Astrocyte of the cerebellum (primary cell): ENCODE results near the gene GNE.
"Not testable (repeated sequence)": the region's sequence is repeated elsewhere in the genome, so short reads cannot be mapped to it uniquely, and the experiment has no call there.

Source experiments
- DNase-seq: peaks from one replicate; pipeline ENCODE4 v3.0.0-alpha.2; 2011; ENCODE audit warnings: low read depth
- H3K4me3 ChIP-seq: 2 replicates; pipeline ENCODE4 v1.5.1; 2011; ENCODE audit warnings: mild to moderate bottlenecking, low read depth, low read length, moderate library complexity
- in situ Hi-C: cut with HindIII; loops from 2 replicates; pipeline ENCODE4 v1.10.0; 2017; ENCODE audit warnings: low sequenced_read_pairs
- TF ChIP-seq, protein P1 (sequence below): IDR thresholded peaks from 2 replicates; pipeline ENCODE4 v1.5.1; 2012; ENCODE audit warnings: low read length, low read depth, moderate library complexity, mild to moderate bottlenecking; ENCODE audit errors: missing control alignments

The GNE gene

DNA sequence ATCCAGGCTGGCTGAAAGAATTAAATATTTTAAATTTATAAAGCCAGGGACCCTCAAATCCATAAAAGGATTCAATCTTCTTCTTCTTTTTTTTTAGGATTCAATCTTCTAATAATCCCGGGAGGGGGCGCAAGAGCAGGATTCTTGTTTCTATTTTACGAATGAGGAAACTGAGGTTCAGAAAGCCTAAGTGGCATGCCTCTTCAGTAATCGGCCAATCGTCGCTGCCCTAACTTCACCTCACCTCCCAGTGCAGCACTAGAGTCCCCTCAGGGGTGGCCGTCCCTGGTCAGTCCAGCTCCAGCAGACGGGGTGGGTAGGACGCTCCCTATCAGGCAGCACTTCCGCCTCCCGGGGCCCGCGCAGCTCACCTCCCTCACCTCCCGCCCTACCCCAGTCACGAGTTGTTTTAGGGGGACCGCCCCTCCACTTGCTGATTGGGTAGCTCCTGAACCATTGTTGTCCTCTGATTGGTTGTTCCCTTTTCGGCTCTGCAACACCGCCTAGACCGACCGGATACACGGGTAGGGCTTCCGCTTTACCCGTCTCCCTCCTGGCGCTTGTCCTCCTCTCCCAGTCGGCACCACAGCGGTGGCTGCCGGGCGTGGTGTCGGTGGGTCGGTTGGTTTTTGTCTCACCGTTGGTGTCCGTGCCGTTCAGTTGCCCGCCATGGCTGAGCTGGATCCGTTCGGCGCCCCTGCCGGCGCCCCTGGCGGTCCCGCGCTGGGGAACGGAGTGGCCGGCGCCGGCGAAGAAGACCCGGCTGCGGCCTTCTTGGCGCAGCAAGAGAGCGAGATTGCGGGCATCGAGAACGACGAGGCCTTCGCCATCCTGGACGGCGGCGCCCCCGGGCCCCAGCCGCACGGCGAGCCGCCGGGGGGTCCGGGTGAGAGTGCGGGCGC is 67.6 kb downstream of the GNE start, which contains the start of gene CLTA:
Gene CLTA, plus strand, starts transcription at position 534 of the 902 bp plus-strand sequence. Its CDS starts 136 bp downstream, at position 670.
- TF ChIP-seq, protein P1, sequence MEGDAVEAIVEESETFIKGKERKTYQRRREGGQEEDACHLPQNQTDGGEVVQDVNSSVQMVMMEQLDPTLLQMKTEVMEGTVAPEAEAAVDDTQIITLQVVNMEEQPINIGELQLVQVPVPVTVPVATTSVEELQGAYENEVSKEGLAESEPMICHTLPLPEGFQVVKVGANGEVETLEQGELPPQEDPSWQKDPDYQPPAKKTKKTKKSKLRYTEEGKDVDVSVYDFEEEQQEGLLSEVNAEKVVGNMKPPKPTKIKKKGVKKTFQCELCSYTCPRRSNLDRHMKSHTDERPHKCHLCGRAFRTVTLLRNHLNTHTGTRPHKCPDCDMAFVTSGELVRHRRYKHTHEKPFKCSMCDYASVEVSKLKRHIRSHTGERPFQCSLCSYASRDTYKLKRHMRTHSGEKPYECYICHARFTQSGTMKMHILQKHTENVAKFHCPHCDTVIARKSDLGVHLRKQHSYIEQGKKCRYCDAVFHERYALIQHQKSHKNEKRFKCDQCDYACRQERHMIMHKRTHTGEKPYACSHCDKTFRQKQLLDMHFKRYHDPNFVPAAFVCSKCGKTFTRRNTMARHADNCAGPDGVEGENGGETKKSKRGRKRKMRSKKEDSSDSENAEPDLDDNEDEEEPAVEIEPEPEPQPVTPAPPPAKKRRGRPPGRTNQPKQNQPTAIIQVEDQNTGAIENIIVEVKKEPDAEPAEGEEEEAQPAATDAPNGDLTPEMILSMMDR = peak; percentile 57
- H3K4me3 ChIP-seq = peak within 1 kb of the TSS; percentile 97
- in situ Hi-C loops = no loop called here
- DNase-seq = peak; percentile 96

DNA sequence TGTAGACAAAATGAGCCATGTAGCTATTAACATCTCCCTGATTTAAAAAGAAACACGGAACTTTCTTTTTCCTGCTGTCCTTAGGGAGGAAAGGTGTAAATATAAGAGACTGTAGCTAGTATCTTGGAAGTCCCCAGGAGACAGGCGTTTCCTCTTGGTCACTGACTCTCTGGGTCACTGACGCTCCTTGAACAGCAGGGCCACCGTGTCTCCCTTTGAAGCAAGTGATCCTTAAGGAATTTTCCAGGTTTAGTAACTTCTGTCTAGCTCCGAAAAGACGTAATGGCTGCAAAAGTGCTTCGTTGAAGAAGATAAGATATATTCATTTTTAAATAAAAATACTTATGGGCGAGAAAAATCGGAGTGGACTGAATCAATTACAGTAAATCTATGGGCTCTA is 68.3 kb downstream of the GNE start:
- DNase-seq = no peak
- TF ChIP-seq, protein P1 = no peak
- in situ Hi-C loops = loop anchor here (10.0 kb wide), 1 partner anchor 165 kb away; no protein-coding TSS in a partner anchor
- H3K4me3 ChIP-seq = peak overlapping the region; percentile 97

DNA sequence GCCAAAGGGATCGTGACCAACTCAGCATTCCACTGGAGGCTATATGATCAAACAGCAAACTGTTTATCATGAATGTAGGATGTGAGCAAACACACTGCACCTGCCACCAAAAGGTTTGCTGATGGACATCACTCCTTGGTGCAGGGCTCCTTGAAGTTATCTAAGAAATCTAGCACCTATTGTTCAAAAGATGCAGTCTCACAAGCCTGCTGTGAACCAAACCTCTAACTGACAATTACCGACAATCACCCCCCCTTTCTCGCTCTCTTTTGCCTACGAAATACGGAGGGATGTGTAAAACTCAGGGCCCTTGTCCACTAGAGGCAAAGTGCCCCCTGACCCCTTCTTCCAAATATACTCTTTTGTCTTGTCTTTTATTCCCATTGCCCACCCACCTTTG is 70.0 kb downstream of the GNE start:
- in situ Hi-C loops = loop anchor here (10.0 kb wide), 1 partner anchor 163 kb away; no protein-coding TSS in a partner anchor

DNA sequence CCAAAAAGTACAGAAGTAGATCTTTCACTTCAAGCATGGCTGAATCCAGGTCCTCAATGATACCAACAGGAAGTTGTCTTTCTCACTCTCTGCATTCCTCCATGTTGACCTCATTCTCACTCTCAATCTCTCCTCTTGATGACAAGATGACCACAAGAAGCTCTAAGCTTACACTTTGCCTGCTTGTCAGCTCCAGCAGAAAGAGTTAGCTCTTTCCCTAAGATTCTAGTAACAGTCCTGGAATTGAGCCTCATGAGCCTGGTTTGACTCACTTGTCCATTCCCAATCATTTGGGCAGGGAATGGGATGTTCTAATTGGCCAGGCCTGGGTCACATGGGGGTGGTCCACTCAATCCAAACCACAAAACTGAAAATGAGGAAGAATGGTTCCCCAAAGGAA is 70.8 kb downstream of the GNE start:
- no peak overlapping the region for H3K4me3 ChIP-seq
- in situ Hi-C loops = loop anchor here (10.0 kb wide), 1 partner anchor 163 kb away; no protein-coding TSS in a partner anchor
- DNase-seq = peak; percentile 26
- TF ChIP-seq, protein P1 = no peak

More for the DNA sequence above, 70.0 kb downstream of the GNE start:
- TF ChIP-seq, protein P1 = no peak
- no peak for DNase-seq
- no peak overlapping the region for H3K4me3 ChIP-seq

DNA sequence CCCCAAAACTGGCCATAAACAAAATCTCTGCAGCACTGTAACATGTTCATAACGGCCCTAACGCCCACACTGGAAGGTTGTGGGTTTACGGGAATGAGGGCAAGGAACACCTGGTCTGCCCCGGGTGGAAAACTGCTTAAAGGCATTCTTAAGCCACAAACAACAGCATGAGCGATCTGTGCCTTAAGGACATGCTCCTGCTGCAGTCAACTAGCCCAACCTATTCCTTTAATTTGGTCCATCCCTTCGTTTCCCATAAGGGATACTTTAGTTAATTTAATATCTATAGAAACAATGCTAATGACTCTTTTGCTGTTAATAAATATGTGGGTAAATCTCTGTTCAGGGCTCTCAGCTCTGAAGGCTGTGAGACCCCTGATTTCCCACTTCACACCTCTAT is 78.0 kb downstream of the GNE start:
- H3K4me3 ChIP-seq, DNase-seq: not testable (repeated sequence)
- in situ Hi-C loops = loop anchor here (10.0 kb wide), 1 partner anchor 155 kb away; no protein-coding TSS in a partner anchor

DNA sequence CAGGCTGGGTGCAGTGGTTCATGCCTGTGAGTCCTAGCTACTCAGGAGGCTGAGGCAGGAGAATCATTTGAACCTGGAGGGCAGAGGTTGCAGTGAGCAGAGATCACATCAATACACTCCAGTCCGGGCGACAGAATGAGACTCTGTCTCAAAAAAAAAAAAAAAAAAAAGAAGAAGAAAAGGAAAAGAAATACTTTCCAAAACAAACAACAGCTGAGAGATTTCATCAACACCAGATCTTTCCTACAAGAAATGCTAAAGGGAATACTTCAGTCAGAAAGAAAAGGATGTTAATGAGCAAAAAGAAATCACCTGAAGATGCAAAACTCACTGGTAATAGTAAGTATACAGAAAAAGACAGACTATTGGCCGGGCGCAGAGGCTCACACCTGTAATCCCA is 80.7 kb downstream of the GNE start:
- DNase-seq = no peak
- no peak overlapping the region for H3K4me3 ChIP-seq
- in situ Hi-C loops = no loop called here
- TF ChIP-seq, protein P1 = no peak

DNA sequence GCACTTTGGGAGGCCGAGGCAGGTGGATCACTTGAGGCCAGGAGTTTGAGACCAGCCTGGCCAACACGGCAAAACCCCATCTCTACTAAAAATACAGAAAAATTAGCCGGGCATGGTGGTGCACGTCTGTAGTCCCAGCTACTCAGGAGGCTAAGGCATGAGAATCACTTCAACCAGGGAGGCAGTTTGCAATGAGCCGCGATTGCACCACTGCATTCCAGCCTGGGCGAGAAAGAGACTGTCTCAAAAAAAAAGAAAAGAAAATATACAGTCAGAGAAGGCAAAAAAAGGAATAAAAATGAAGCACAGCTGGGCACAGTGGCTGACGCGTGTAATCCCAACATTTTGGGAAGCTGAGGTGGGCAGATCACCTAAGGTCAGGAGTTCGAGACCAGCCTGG is 81.8 kb downstream of the GNE start:
- in situ Hi-C loops, H3K4me3 ChIP-seq, DNase-seq: not testable (repeated sequence)

DNA sequence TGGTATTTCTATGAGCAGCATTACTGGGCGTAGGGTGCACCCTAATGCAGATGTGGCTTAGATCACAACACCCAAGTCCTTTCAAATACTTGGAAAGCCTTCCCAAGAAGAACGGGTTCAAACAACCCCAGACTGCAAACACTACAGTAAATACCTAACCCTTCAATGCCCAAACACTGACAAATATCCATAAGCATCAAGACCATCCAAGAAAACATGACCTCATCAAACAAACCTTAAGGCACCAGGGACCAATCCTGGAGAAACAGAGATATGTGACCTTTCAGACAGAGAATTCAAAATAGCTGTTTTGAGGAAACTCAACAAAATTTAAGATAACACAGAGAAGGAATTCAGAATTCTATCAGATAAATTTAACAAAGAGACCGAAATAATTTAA is 83.0 kb downstream of the GNE start:
- in situ Hi-C loops, H3K4me3 ChIP-seq, DNase-seq: not testable (repeated sequence)
